CD4-positive, alpha-beta T cell treated with Interleukin-10 for 1 hour (primary cell): Measurements from ENCODE around the gene SLC25A41.
"Not testable (repeated sequence)": the region's sequence is repeated elsewhere in the genome, so short reads cannot be mapped to it uniquely, and the experiment has no call there.

Source experiments
- DNase-seq: peaks from one replicate; pipeline ENCODE4 v3.0.0-alpha.2; 2020

Gene SLC25A41

GRCh38 chr19:6402837-6403608 lies 30.5 kb downstream of the SLC25A41 start:
- DNase-seq: no peak

DNA sequence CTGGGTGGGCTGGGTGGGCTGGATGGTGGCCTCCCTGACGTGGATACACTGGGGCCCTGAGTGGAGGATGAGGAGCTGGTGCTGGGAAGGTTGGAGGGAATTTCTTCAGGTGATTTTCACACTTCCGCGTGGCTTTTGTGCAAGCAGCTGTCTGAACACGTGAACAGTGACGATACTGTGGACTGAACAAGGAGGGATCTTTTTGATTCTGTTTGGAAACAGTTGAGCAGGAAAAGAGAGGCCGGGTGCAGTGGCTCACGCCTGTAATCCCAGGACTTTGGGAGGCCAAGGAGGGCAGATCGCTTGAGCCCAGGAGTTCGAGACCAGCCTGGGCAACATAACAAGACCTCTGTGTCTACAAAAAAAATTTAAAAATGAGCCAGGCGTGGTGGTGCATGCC lies 31.5 kb downstream of the SLC25A41 start:
- no peak for DNase-seq

GRCh38 chr19:6400062-6400944 lies 33.3 kb downstream of the SLC25A41 start:
- not testable (repeated sequence) for DNase-seq

- DNase-seq: no peak
Observed at GRCh38 chr19:6396305-6396704, 37.3 kb downstream of the SLC25A41 start.

DNA sequence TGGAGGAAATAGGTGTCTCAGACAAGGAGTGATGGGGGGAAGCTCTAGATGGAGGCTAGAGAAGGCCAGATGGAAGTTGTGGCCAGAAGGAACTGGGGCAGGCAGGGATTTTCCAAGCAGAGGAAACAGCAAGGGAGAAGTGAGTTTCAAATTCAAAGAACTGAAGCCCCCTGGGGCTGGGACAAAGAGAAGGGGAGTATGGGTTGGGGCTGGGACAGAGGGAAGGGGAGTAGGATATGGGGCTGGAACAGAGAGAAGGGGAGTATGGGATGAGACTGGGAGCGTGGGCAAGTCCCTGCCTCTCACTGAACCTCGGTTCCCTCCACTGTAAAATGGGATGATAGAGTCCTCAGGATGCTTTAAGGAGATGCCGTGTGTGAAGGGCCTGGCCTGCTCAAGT lies 38.7 kb downstream of the SLC25A41 start:
- DNase-seq: no peak

- peak; percentile 79 for DNase-seq
Observed at GRCh38 chr19:6393983-6394412, 39.6 kb downstream of the SLC25A41 start.

GRCh38 chr19:6393074-6393982 lies 40.2 kb downstream of the SLC25A41 start, which contains the start of gene GTF2F1:
TSS of gene GTF2F1 (minus strand) at chr19:6393164. CDS start at chr19:6392995, 169 bp downstream.
- peak; percentile 96 for DNase-seq

GRCh38 chr19:6392221-6393073 lies 41.1 kb downstream of the SLC25A41 start:
- no peak for DNase-seq

DNA sequence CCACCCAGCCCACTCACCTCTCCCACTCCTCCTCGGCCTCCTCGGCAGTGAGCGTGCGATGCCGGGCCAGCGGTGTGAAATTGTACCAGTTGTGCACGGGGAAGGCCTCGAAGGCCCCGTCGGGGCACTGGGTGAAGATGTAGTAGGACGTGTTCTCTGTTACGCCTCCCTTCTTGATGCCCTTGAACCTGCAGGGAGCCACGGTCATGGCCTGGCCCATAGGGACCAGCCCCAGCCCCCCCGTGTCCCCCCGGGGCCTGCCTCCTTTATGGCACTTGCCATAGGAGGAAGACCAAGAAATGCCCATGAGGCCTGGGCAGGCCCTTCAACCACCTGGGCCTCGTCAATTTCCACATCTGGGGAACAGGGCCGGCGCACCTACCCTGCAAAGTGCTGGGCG lies 46.2 kb downstream of the SLC25A41 start:
- DNase-seq: no peak

- no peak for DNase-seq
Observed at GRCh38 chr19:6384381-6384780, 49.2 kb downstream of the SLC25A41 start.

GRCh38 chr19:6383188-6383587 lies 50.4 kb downstream of the SLC25A41 start:
- DNase-seq: no peak

DNA sequence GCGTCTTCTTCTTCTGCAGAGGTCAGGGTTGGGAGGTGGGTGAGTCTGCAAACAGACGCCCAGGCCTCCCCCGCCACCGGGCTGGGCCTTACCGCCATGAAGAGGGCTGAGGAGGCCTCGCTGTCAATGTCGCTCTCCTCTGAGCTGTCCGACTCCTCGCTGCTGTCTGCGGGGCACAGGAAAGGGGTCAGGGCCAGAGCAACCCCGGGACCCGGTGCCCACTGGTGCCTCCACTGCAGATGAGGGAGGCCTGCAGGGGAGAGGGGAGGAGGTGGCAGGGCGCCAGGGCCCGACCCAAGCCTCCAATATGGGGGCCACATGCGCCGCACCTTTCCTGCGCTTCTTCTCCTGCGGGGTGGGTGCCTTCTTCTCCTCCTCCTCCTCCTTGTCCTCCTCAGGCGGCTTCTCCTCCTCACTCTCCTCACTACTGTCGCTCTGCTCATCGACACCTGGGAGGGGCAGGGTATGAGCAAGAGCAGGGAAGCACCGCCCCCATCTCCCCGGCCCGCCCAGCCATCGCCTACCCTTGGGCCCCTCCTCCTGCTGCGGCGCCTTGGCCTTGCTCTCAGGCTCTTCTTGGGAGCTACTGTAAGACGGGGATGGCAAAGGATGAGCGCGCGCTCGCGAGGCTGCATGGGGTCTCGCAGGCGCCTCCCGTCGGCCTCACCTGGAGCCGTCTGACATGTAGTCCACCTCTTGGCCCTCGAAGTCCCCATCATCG lies 52.4 kb downstream of the SLC25A41 start:
- no peak for DNase-seq

DNA sequence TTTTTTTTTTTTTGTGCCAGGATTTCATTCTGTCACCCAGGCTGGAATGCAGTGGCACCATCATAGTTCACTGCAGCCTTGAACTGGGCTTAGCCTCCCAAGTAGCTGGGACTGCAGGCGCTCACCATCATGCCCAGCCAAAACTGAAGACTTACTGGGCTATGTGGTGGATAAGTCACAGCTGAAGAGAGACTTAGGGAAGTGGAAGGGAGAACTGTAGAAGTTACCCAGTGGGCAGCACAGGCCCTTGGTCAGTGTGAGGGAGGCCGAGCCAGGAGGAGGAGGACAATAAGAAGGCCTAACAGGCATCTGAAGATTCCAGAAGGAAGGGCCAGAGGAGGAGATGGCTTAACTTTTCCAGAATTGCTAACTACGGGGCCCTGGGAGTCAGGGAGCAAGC lies 53.8 kb downstream of the SLC25A41 start:
- no peak for DNase-seq

DNA sequence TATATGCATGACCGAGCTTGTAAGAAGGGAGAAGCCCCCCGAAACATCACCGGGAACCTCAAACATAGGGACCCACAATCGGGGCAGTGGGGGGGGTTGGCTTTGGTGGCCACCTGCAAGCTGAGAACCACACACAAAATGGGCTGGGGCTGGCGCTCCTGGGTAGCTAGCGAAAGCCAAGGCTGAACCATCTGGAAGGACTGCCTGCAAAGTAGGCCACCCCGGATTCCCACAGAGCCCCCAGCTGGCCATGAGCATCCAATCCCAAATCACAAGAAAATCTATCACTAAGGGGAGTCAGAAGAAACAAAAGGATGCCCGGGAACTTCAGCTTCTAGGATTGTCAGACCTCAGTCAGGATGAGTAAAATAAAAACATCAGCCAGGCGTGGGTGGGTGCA lies 55.1 kb downstream of the SLC25A41 start:
- DNase-seq: no peak

DNA sequence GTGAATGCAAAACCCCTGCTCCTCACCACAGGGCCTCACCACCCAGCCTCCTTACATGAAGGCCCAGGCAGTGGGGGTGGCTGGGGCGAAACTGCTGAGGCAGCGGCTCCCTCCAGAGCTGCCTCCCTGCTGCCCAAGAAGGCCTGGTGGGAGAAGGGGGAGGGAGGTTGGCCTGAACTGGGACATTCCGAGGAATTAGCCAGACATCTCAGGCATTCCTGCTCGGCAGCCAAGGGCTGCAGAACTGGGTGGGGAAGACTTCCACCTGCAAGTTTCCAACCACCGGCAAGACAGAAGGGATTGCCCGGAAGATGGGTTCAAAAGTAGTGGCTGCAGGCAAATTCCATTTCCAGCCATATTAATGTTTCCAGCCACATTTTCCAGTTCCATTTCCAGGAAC lies 55.5 kb downstream of the SLC25A41 start:
- DNase-seq: no peak

DNA sequence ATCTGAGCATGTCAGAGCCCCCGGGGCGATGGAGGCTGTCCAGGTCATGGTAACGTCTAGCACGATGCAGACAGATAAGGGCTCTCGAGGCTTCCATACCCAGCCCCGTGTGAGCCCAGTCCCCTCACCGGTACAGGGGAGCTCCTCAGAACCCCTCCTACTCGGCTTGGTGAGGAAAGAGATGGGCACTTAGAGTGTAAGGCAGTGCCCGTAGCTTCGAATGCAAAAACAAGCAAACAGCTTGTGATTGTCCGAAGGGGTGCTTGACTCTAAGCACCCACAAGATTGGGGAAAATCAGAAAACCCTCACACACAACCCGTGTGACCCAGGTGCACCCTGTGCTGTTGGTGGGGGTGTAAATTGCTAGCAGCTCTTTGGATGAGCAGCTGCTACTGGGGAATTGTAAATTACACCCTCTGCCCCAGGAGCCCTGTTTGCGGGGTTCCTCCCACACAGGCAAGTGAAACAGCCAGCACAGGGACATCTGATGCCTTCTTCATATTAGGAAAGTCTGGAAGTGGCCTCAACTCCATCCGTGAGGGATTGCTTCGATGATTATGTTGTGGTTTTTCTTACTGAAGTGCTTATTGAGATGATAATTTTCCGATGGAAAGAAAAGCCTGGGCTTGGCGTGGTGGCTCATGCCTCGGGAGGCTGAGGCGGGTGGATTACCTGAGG lies 56.9 kb downstream of the SLC25A41 start:
- DNase-seq: no peak
